SK-N-SH treated with all-trans-retinoic acid at 6 μM for 48 hours (cell line): ENCODE measurements around the gene ANKS3.

Experiments used
- ATAC-seq: fragments of 200-7000 bp; cut with Tn5 transposase; 3 replicates; pipeline ENCODE4 v1.9.1; 2020; ENCODE audit warnings: mild to moderate bottlenecking, moderate library complexity
- ARNTL ChIP-seq: fragments of 450-650 bp; formaldehyde crosslinking; IDR thresholded peaks from 2 replicates; pipeline ENCODE4 v1.5.0; 2020; ENCODE audit warnings: low read depth, mild to moderate bottlenecking, moderate library complexity, borderline replicate concordance
- BACH2 ChIP-seq: fragments of 250-450 bp; sonication (Bioruptor Pico); IDR thresholded peaks from 2 replicates; pipeline ENCODE4 v1.9.0; 2021; ENCODE audit warnings: mild to moderate bottlenecking, borderline replicate concordance
- CREB5 ChIP-seq: fragments of 250-450 bp; sonication (Bioruptor Pico); IDR thresholded peaks from 2 replicates; pipeline ENCODE4 v1.5.1; 2020; ENCODE audit warnings: low read depth, mild to moderate bottlenecking, moderate library complexity
- CSDC2 ChIP-seq: fragments of 250-450 bp; sonication (Bioruptor Pico); IDR thresholded peaks from 2 replicates; pipeline ENCODE4 v1.5.0; 2020; ENCODE audit warnings: mild to moderate bottlenecking, moderate library complexity
- ESRRG ChIP-seq: fragments of 250-450 bp; sonication (Bioruptor Pico); IDR thresholded peaks from 2 replicates; pipeline ENCODE4 v1.6.1; 2021; ENCODE audit warnings: mild to moderate bottlenecking
- GLIS3 ChIP-seq: fragments of 250-450 bp; sonication (Bioruptor Pico); IDR thresholded peaks from 2 replicates; pipeline ENCODE4 v1.5.0; 2020; ENCODE audit warnings: mild to moderate bottlenecking, moderate library complexity
- ISL1 ChIP-seq: fragments of 250-450 bp; sonication (Bioruptor Pico); IDR thresholded peaks from 2 replicates; pipeline ENCODE4 v2.1.2; 2022; ENCODE audit warnings: mild to moderate bottlenecking, moderate library complexity
- OSR1 ChIP-seq: fragments of 250-450 bp; sonication (Bioruptor Pico); IDR thresholded peaks from 2 replicates; pipeline ENCODE4 v1.8.0; 2022; ENCODE audit warnings: moderate library complexity, mild to moderate bottlenecking, inconsistent platforms
- PATZ1 ChIP-seq: fragments of 250-450 bp; sonication (Bioruptor Pico); IDR thresholded peaks from 2 replicates; pipeline ENCODE4 v1.8.0; 2020; ENCODE audit warnings: mild to moderate bottlenecking, moderate library complexity, borderline replicate concordance
- PPARA ChIP-seq: fragments of 250-450 bp; sonication (Bioruptor Pico); IDR thresholded peaks from 2 replicates; pipeline ENCODE4 v1.5.0; 2020; ENCODE audit warnings: mild to moderate bottlenecking, borderline replicate concordance
- RARB ChIP-seq: fragments of 250-450 bp; sonication (Bioruptor Pico); IDR thresholded peaks from 2 replicates; pipeline ENCODE4 v1.8.0; 2021; ENCODE audit warnings: mild to moderate bottlenecking, moderate library complexity
- TCF4 ChIP-seq: fragments of 250-450 bp; sonication (Bioruptor Pico); IDR thresholded peaks from 2 replicates; pipeline ENCODE4 v1.8.0; 2021; ENCODE audit warnings: mild to moderate bottlenecking, moderate library complexity, borderline replicate concordance
- TOX ChIP-seq: fragments of 250-450 bp; sonication (Bioruptor Pico); IDR thresholded peaks from 2 replicates; pipeline ENCODE4 v1.8.0; 2021; ENCODE audit warnings: mild to moderate bottlenecking, moderate library complexity, borderline replicate concordance
- ZC3H10 ChIP-seq: fragments of 250-450 bp; sonication (Bioruptor Pico); IDR thresholded peaks from 2 replicates; pipeline ENCODE4 v1.5.1; 2021; ENCODE audit warnings: mild to moderate bottlenecking, moderate library complexity
- ZFP3 ChIP-seq: fragments of 250-450 bp; sonication (Bioruptor Pico); IDR thresholded peaks from 2 replicates; pipeline ENCODE4 v1.5.0; 2020; ENCODE audit warnings: mild to moderate bottlenecking, moderate library complexity
- ZNF565 ChIP-seq: fragments of 450-650 bp; formaldehyde crosslinking; conservative IDR thresholded peaks from 2 replicates; pipeline ENCODE4 v1.5.0; 2020; ENCODE audit warnings: low read depth, mild to moderate bottlenecking, moderate library complexity
- ZNF70 ChIP-seq: fragments of 450-650 bp; formaldehyde crosslinking; IDR thresholded peaks from 2 replicates; pipeline ENCODE4 v1.5.0; 2020; ENCODE audit warnings: mild to moderate bottlenecking, moderate library complexity
- TF ChIP-seq, protein P1 (sequence below): fragments of 250-450 bp; sonication (Bioruptor Pico); IDR thresholded peaks from 2 replicates; pipeline ENCODE4 v1.5.0; 2020; ENCODE audit warnings: mild to moderate bottlenecking, moderate library complexity
- TF ChIP-seq, protein P2 (sequence below): fragments of 250-450 bp; sonication (Bioruptor Pico); IDR thresholded peaks from 2 replicates; pipeline ENCODE4 v1.8.0; 2021; ENCODE audit warnings: low read depth, mild to moderate bottlenecking, moderate library complexity, borderline replicate concordance
- TF ChIP-seq, protein P3 (sequence below): fragments of 250-450 bp; sonication (Bioruptor Pico); IDR thresholded peaks from 2 replicates; pipeline ENCODE4 v1.5.1; 2021; ENCODE audit warnings: mild to moderate bottlenecking, moderate library complexity

Gene ANKS3

GRCh38 chr16:4768549-4769305 lies 34.7 kb upstream of the ANKS3 start (continued):
- TF ChIP-seq, protein P1, sequence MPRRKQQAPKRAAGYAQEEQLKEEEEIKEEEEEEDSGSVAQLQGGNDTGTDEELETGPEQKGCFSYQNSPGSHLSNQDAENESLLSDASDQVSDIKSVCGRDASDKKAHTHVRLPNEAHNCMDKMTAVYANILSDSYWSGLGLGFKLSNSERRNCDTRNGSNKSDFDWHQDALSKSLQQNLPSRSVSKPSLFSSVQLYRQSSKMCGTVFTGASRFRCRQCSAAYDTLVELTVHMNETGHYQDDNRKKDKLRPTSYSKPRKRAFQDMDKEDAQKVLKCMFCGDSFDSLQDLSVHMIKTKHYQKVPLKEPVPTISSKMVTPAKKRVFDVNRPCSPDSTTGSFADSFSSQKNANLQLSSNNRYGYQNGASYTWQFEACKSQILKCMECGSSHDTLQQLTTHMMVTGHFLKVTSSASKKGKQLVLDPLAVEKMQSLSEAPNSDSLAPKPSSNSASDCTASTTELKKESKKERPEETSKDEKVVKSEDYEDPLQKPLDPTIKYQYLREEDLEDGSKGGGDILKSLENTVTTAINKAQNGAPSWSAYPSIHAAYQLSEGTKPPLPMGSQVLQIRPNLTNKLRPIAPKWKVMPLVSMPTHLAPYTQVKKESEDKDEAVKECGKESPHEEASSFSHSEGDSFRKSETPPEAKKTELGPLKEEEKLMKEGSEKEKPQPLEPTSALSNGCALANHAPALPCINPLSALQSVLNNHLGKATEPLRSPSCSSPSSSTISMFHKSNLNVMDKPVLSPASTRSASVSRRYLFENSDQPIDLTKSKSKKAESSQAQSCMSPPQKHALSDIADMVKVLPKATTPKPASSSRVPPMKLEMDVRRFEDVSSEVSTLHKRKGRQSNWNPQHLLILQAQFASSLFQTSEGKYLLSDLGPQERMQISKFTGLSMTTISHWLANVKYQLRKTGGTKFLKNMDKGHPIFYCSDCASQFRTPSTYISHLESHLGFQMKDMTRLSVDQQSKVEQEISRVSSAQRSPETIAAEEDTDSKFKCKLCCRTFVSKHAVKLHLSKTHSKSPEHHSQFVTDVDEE (CRISPR knock-in tag) = no peak

- ATAC-seq = no peak
- TF ChIP-seq GLIS3 (CRISPR knock-in tag) (no peak), ZFP3 (CRISPR knock-in tag) (no peak), ZC3H10 (CRISPR knock-in tag) (no peak), ARNTL (no peak), TCF4 (no peak), BACH2 (no peak), PATZ1 (CRISPR knock-in tag) (no peak), ESRRG (no peak), ZNF565 (no peak), ISL1 (CRISPR knock-in tag) (no peak), ZNF70 (CRISPR knock-in tag) (no peak), TOX (CRISPR knock-in tag) (no peak), CSDC2 (no peak), RARB (CRISPR knock-in tag) (no peak), PPARA (CRISPR knock-in tag) (no peak), OSR1 (no peak), CREB5 (CRISPR knock-in tag) (no peak)
- TF ChIP-seq, protein P1 (CRISPR knock-in tag) = no peak
- TF ChIP-seq, protein P2, sequence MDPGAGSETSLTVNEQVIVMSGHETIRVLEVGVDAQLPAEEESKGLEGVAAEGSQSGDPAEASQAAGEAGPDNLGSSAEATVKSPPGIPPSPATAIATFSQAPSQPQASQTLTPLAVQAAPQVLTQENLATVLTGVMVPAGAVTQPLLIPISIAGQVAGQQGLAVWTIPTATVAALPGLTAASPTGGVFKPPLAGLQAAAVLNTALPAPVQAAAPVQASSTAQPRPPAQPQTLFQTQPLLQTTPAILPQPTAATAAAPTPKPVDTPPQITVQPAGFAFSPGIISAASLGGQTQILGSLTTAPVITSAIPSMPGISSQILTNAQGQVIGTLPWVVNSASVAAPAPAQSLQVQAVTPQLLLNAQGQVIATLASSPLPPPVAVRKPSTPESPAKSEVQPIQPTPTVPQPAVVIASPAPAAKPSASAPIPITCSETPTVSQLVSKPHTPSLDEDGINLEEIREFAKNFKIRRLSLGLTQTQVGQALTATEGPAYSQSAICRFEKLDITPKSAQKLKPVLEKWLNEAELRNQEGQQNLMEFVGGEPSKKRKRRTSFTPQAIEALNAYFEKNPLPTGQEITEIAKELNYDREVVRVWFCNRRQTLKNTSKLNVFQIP = no peak
- TF ChIP-seq, protein P3, sequence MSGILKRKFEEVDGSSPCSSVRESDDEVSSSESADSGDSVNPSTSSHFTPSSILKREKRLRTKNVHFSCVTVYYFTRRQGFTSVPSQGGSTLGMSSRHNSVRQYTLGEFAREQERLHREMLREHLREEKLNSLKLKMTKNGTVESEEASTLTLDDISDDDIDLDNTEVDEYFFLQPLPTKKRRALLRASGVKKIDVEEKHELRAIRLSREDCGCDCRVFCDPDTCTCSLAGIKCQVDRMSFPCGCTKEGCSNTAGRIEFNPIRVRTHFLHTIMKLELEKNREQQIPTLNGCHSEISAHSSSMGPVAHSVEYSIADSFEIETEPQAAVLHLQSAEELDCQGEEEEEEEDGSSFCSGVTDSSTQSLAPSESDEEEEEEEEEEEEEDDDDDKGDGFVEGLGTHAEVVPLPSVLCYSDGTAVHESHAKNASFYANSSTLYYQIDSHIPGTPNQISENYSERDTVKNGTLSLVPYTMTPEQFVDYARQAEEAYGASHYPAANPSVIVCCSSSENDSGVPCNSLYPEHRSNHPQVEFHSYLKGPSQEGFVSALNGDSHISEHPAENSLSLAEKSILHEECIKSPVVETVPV = no peak
These were observed 33.9 kb upstream of the ANKS3 start for GRCh38 chr16:4767872-4768548.
